ENCODE measurements around the gene KLF11.

Gene KLF11

GRCh38 chr2:10062931-10063365, 19.6 kb downstream of the KLF11 start:
- H4K20me1 ChIP-seq (ENCODE audit: insufficient read depth, low read length): no peaks in the 10 kb centered on the region
- TF ChIP-seq EZH2phosphoT487 (IDR thresholded peaks at IDR 0.05; ENCODE audit: low read length) (no peak), EZH2 (optimal IDR thresholded peaks at IDR 0.05; ENCODE audit: low read depth, low read length) (no peak), CTCF (IDR thresholded peaks at IDR 0.05; ENCODE audit: low read length) (no peak)
- H3K9me2 ChIP-seq (replicated peaks; ENCODE audit: insufficient read depth, low read length): no peaks in the 10 kb centered on the region
- H3K4me2 ChIP-seq (ENCODE audit: low read depth, low read length): no peak overlapping the region
- no peaks in the 10 kb centered on the region for H3K9me3 ChIP-seq (replicated peaks; ENCODE audit: insufficient read depth, low read length)
- H3K9ac ChIP-seq (ENCODE audit: low read length): no peak overlapping the region
- no peak overlapping the region for H3K27ac ChIP-seq (ENCODE audit: low read length)
- H3K79me2 ChIP-seq (ENCODE audit: low read length): no peaks in the 10 kb centered on the region
- no peaks in the 10 kb centered on the region for H3K36me3 ChIP-seq (replicated peaks; ENCODE audit: insufficient read depth, low read length)
- no peak overlapping the region for H2AFZ ChIP-seq (ENCODE audit: low read length)
- 0 out of 2 replicates have a peak, but pooled peaks cover 4% of the 10 kb centered on the region for H3K27me3 ChIP-seq (replicated peaks; ENCODE audit: insufficient read depth, low read length)
- H3K4me3 ChIP-seq (ENCODE audit: low read length): no peak overlapping the region
- DNase-seq: no peak
- H3K4me1 ChIP-seq (ENCODE audit: low read length): no peaks in the 10 kb centered on the region
- no peaks in the 10 kb centered on the region for H3F3A ChIP-seq (ENCODE audit: insufficient read depth, low read length)

GRCh38 chr2:10063566-10063965, 20.2 kb downstream of the KLF11 start:
- H3K4me2 ChIP-seq (ENCODE audit: low read depth, low read length): no peak overlapping the region
- H3K36me3 ChIP-seq (replicated peaks; ENCODE audit: insufficient read depth, low read length): no peaks in the 10 kb centered on the region
- no peak overlapping the region for H3K4me3 ChIP-seq (ENCODE audit: low read length)
- no peak for DNase-seq
- no peak overlapping the region for H2AFZ ChIP-seq (ENCODE audit: low read length)
- no peaks in the 10 kb centered on the region for H3K9me3 ChIP-seq (replicated peaks; ENCODE audit: insufficient read depth, low read length)
- H3K9ac ChIP-seq (ENCODE audit: low read length): no peak overlapping the region
- H3K9me2 ChIP-seq (replicated peaks; ENCODE audit: insufficient read depth, low read length): no peaks in the 10 kb centered on the region
- no peaks in the 10 kb centered on the region for H3K79me2 ChIP-seq (ENCODE audit: low read length)
- no peaks in the 10 kb centered on the region for H3K4me1 ChIP-seq (ENCODE audit: low read length)
- H3K27ac ChIP-seq (ENCODE audit: low read length): no peak overlapping the region
- H3F3A ChIP-seq (ENCODE audit: insufficient read depth, low read length): no peaks in the 10 kb centered on the region
- no peaks in the 10 kb centered on the region for H4K20me1 ChIP-seq (ENCODE audit: insufficient read depth, low read length)
- H3K27me3 ChIP-seq (replicated peaks; ENCODE audit: insufficient read depth, low read length): 0 out of 2 replicates have a peak, but pooled peaks cover 4% of the 10 kb centered on the region
- TF ChIP-seq CTCF (IDR thresholded peaks at IDR 0.05; ENCODE audit: low read length) (no peak), EZH2 (optimal IDR thresholded peaks at IDR 0.05; ENCODE audit: low read depth, low read length) (no peak), EZH2phosphoT487 (IDR thresholded peaks at IDR 0.05; ENCODE audit: low read length) (no peak)

GRCh38 chr2:10064932-10065772, 21.8 kb downstream of the KLF11 start:
- Histone ChIP-seq H4K20me1 (ENCODE audit: insufficient read depth, low read length) (no peaks in the 10 kb centered on the region), H3K9me2 (replicated peaks; ENCODE audit: insufficient read depth, low read length) (no peaks in the 10 kb centered on the region)
- TF ChIP-seq CTCF (IDR thresholded peaks at IDR 0.05; ENCODE audit: low read length) (no peak), EZH2phosphoT487 (IDR thresholded peaks at IDR 0.05; ENCODE audit: low read length) (no peak)

More at GRCh38 chr2:10064932-10065772, 21.8 kb downstream of the KLF11 start:
- Histone ChIP-seq H3K4me3 (ENCODE audit: low read length) (no peak overlapping the region), H3F3A (ENCODE audit: insufficient read depth, low read length) (no peaks in the 10 kb centered on the region), H3K79me2 (ENCODE audit: low read length) (no peaks in the 10 kb centered on the region), H3K36me3 (replicated peaks; ENCODE audit: insufficient read depth, low read length) (no peaks in the 10 kb centered on the region), H3K27me3 (replicated peaks; ENCODE audit: insufficient read depth, low read length) (no peaks in the 10 kb centered on the region), H3K9ac (ENCODE audit: low read length) (no peak overlapping the region), H3K9me3 (replicated peaks; ENCODE audit: insufficient read depth, low read length) (no peaks in the 10 kb centered on the region), H3K4me2 (ENCODE audit: low read depth, low read length) (no peak overlapping the region), H2AFZ (ENCODE audit: low read length) (no peak overlapping the region), H3K4me1 (ENCODE audit: low read length) (no peaks in the 10 kb centered on the region), H3K27ac (ENCODE audit: low read length) (no peak overlapping the region)
- DNase-seq: no peak

All from MM.1S (cell line).